SW480 (cell line): ENCODE measurements around the gene TIMD4.
"Not testable (repeated sequence)": the region's sequence is repeated elsewhere in the genome, so short reads cannot be mapped to it uniquely, and the experiment has no call there.

Source experiments
- DNase-seq: peaks from one replicate; pipeline ENCODE4 v3.0.0-alpha.2; 2016; ENCODE audit warnings: low spot score

Gene TIMD4

GRCh38 chr5:156963125-156963524, at the start of gene TIMD4:
Gene TIMD4 (minus strand): TSS chr5:156963226. CDS start chr5:156963198, 28 bp downstream.
- DNase-seq = no peak

- no peak for DNase-seq
These were observed 43.2 kb upstream of the TIMD4 start for GRCh38 chr5:157006262-157006661.

GRCh38 chr5:157004893-157005551, 42.0 kb upstream of the TIMD4 start:
- DNase-seq = peak; percentile 22

- no peak for DNase-seq
These were observed 28.7 kb upstream of the TIMD4 start for GRCh38 chr5:156991714-156992113.

- DNase-seq = no peak
These were observed 21.0 kb upstream of the TIMD4 start for GRCh38 chr5:156984064-156984463.

DNA sequence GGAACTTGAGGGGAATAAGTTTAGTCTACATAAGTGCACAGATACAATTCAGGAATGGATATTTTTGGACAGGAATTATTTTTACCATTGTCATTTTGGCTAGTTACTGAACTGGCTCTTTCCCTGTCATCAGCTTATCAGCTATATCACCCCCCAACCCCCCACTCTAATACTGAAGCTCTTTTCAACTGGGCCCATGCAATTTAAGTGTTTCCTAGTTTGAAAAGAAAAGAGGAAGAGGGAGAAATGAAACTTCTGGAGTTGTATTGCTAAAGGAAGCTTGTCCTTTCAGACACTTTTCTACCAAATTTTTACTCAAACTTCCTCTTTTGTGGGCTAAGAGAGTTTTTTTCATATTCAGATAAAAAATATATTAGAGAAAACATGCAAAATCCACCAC, 18.5 kb upstream of the TIMD4 start:
- DNase-seq = no peak

GRCh38 chr5:156974328-156974727, 11.3 kb upstream of the TIMD4 start:
- DNase-seq = no peak

GRCh38 chr5:156971848-156972525, 9.0 kb upstream of the TIMD4 start:
- DNase-seq = no peak

DNA sequence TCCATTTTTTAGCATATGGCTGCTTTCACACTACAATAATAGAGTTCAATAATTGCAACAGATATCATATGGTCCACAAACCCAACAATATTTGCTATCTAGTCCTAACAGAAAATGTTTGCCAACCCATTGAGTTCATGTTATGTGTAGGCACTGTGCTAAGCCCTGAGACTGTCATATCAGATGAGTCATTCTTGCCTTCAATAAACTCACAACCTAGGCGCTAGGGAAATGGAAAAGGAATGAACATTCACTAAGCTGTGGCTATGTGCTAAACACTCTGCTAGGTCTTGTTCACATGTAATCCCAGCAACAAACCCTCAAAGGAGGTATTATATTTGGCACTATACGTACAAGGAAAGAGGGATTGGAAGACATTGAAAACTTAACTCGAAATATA, 8.4 kb upstream of the TIMD4 start:
- DNase-seq = no peak

GRCh38 chr5:156967386-156967785, 4.4 kb upstream of the TIMD4 start:
- not testable (repeated sequence) for DNase-seq

- no peak for DNase-seq
These were observed 6.7 kb downstream of the TIMD4 start for GRCh38 chr5:156956321-156956720.

GRCh38 chr5:156951359-156951758, 11.7 kb downstream of the TIMD4 start:
- no peak for DNase-seq

DNA sequence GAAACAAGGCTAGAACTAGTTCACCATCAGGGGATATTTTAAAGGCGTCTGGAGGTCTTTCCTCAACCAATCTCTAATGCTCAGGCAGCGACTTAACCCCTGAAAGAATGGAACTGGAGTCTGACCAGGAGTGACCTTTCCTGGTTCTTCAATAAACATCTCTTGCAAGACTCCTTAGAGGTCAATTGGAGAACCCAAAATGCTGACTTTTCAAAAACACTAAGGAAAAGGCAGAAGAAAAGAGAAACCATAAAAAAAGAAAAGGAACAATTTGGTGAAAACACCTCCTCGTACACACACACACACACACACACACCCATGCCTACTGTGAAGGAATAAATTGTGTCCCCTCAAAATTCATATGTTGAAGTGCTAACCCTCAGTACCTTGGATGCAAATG, 12.3 kb downstream of the TIMD4 start:
- DNase-seq = no peak

- no peak for DNase-seq
These were observed 13.6 kb downstream of the TIMD4 start for GRCh38 chr5:156949424-156949823.

DNA sequence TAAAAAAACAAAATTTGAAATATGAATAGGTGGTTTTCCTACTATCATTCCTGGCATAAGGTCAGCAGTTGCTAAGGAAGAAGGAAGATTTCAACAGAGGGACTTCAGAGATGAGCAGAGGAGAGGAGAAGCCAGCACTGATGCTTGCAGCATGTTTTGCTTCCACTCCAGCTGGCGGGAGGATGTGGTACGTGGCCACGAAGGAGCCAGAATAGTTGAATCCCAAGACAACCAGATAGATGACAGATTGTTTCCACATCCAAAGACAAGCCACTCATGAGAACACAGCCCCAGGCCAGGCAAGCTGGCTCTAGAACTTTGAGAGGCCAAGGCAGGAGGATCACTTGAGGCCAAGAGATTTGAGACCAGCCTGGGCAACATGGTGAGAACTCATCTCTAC, 15.1 kb downstream of the TIMD4 start:
- DNase-seq = no peak

DNA sequence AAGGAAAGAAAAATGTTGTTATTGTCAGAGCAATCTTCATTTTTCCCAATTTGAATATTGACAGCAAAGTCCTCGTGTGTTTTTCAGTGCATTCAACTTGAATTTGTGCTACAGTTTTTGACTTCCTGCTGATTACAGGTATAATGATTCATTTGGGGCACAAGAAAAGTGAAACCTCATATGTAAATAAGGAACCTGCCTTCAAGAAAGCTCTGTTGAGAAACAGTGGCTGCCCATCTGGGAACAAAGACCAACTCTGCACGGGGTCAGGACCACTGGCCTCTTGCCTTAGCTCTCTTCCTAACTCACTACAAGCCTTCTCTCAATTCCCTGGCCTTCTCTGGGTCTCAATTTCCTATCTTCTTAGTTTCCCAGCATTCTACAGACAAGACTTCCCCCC, 21.0 kb downstream of the TIMD4 start:
- no peak for DNase-seq

- not testable (repeated sequence) for DNase-seq
These were observed 22.6 kb downstream of the TIMD4 start for GRCh38 chr5:156940462-156940861.

- DNase-seq = no peak
These were observed 26.1 kb downstream of the TIMD4 start for GRCh38 chr5:156936972-156937371.

- no peak for DNase-seq
These were observed 28.4 kb downstream of the TIMD4 start for GRCh38 chr5:156934450-156935211.

DNA sequence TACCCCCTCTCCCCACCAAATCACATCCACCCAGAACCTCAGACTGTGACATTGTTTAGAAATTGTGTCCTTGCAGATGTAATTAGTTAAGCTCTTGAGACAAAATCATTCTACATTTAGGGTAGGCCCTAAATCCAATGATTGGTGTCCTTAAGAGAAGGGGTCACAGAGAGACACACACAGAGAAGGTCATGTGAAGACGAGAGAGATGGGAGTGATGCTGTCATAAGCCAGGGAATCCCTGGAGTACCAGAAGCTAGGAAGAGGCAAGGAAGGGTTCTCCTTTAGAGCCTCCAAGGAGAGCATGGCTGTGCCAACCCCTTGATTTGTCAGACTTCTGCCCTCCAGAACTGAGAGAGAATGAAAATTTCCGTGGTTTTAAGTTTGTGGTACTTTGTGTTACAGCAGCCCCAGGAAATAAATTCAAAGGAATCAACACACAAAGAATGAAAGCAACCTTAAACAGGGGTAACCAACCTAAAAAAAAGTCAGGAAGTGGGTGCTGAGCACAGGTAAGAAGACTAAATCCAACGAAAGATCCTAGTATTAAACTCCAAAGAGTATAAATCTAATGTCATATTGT, 33.6 kb downstream of the TIMD4 start:
- DNase-seq = no peak

DNA sequence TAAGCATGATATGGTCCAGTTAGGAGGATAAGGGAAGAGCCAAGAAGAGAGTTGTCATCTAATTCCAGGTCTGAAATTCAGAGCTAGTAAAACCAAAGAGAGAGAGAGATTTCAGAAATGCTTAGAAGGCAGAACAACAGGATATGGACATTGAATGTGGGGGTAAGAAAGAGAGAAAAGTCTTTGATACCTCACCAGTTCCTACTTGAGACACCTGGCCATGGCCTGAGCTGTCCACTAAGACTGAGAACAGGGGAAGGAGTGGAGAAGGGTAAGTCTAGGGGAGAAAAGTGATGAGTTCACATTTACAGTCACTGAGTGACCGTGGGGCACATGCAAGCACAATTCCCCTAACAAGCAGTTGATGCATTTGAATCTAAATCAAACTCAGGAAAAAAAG, 35.5 kb downstream of the TIMD4 start:
- no peak for DNase-seq

DNA sequence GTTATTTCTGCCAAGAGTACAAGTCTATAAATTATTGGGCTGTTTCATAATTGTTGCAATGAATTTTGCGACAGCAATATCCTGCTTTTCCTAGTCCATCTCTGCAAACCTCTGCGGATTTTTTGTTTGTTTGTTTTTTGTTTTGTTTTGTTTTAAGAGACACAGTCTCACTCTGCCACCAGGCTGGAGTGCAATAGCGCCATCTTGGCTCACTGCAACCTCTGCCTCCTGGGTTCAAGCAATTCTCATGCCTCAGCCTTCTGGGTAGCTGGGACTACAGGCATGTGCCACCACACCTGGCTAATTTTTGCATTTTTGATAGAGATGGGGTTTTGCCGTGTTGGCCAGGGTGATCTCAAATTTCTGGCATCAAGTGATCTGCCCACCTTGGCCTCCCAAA, 37.3 kb downstream of the TIMD4 start:
- DNase-seq = not testable (repeated sequence)
